ENCODE measurements around the gene CCDC43. TPM values are rescaled to one million over a fixed set of nuclear protein-coding genes. Genes with fewer than 3 reads are reported as not detected.

Gene CCDC43
- total and polyA plus RNA-seq, 11 donors: 19.0 to 32.9 (median 26.2) TPM

DNA sequence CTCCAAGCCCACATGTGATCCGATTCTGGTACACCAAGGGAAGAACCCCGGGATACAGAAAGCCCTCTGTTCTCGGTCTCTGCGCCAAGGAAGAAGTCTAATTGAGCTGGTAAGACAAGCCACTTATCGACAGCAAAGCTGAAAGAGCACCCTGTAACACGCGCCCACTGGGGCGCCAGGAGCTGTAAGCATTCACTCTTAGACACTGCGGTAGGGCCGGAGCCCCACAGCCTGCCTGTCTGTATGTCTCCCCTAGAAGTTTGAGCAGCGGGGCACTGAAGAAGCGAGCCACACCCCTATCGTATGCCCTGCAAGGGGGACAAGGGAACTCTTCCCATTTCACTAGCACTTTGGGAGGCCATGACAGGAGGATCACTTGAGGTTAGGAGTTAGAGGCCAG, 60.3 kb downstream of the CCDC43 start:
- ATAC-seq (no peak), DNase-seq (no peak)
- H3K4me1 ChIP-seq: peaks cover 0 to 11% (median 0%) of the 10 kb centered on the region in 12 donors
- peak overlapping the region in 3 of 12 donors; percentile 62 to 80 (median 67) for H3K27ac ChIP-seq
- intact Hi-C loops (cut with DNase I): no loop called here
- WGBS, 4 donors: 94 to 96% (median 95%) methylated on average over 9 to 13 of the region's 13 CpGs
- H3K4me3 ChIP-seq: peak overlapping the region in 1 of 12 donors; percentile 39
- H3K27me3 ChIP-seq: no peaks in the 10 kb centered on the region
- H3K9me3 ChIP-seq: no peaks in the 10 kb centered on the region
- TF ChIP-seq POLR2A (IDR thresholded peaks at IDR 0.05) (no peak), CTCF (IDR thresholded peaks at IDR 0.05) (no peak)
- no peaks in the 10 kb centered on the region for H3K36me3 ChIP-seq

- ATAC-seq: peak; percentile 51 to 88 (median 76)
- Histone ChIP-seq H3K4me3 (peak overlapping the region in 9 of 12 donors; percentile 5 to 52 (median 33)), H3K36me3 (no peaks in the 10 kb centered on the region), H3K9me3 (no peaks in the 10 kb centered on the region), H3K4me1 (peaks cover 0 to 11% (median 0%) of the 10 kb centered on the region in 12 donors), H3K27me3 (peaks cover 0 to 2% (median 0%) of the 10 kb centered on the region in 9 donors), H3K27ac (peak overlapping the region in 5 of 12 donors; percentile 39 to 80 (median 73))
- DNase-seq: peak; percentile 49 to 84 (median 68)
- intact Hi-C loops (cut with DNase I): no loop called here
- WGBS, 4 donors: 45 to 66% (median 51%) methylated on average over 34 of the region's 34 CpGs
- no peak for TF ChIP-seq CTCF (IDR thresholded peaks at IDR 0.05)
- TF ChIP-seq POLR2A (IDR thresholded peaks at IDR 0.05): no peak
These were observed 61.1 kb downstream of the CCDC43 start for GRCh38 chr17:44628243-44629188.

DNA sequence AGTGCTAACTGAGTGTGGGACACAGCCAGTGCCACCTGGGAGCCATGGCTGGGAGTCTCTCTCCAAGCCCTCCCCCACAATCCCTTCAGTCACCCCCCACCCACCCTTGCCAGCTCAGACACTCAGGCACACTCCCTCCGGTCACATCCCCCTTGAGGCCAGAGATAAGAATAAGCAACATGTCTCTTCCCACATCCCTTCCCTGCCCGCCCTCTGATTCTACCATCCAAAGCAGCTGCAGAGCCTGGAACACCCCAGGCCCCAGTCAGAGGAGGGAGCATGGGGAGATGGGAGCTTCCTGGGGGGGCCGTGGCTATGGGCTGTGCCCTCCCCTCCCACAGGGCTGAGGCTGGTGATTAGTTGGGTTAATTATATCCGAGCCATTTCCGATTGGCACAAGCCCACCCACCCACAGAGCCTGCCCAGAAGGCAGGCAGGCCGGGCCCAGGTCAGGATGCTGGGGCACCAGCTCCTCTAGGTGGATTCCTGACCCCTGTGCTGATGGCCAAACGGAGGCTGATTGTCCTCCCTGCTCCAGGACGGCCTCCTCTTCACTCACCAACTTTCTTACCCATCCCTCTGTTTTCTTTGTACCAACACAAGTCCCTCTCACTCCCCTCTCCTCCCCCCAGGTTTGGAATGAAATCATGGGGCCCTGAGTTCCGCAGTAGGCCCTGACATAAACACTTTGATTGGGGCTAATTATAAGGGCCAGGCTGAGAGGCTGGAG, 61.9 kb downstream of the CCDC43 start:
- peaks cover 0 to 3% (median 0%) of the 10 kb centered on the region in 9 donors for H3K27me3 ChIP-seq
- H3K36me3 ChIP-seq: no peaks in the 10 kb centered on the region
- no peak for DNase-seq
- no peaks in the 10 kb centered on the region for H3K9me3 ChIP-seq
- peaks cover 0 to 11% (median 0%) of the 10 kb centered on the region in 12 donors for H3K4me1 ChIP-seq
- peak overlapping the region in 4 of 12 donors; percentile 38 to 52 (median 40) for H3K4me3 ChIP-seq
- peak overlapping the region in 5 of 12 donors; percentile 39 to 80 (median 73) for H3K27ac ChIP-seq
- 81 to 90% (median 83%) methylated on average over 9 of the region's 9 CpGs for WGBS, 4 donors
- no peak for TF ChIP-seq POLR2A (IDR thresholded peaks at IDR 0.05)
- TF ChIP-seq CTCF (IDR thresholded peaks at IDR 0.05): no peak
- ATAC-seq: no peak
- intact Hi-C loops (cut with DNase I): no loop called here

Other genes starting within 250 kb of the CCDC43 start
- gene GPATCH8, start 186.4 kb downstream of the CCDC43 start, total RNA-seq: 10 to 100 TPM; 17.5 to 24.9 (median 21.5) TPM
- 10 to 100 TPM; 12.8 to 15.1 TPM for gene GPATCH8, start 186.4 kb downstream of the CCDC43 start, polyA plus RNA-seq
- gene FZD2, start 132.3 kb downstream of the CCDC43 start, total RNA-seq: 1 to 10 TPM; 1.6 to 8.1 (median 4.5) TPM
- gene FZD2, start 132.3 kb downstream of the CCDC43 start, polyA plus RNA-seq: 1 to 10 TPM; 2.4 to 3.2 TPM
- not detected for gene MEIOC, start 33.3 kb downstream of the CCDC43 start, total RNA-seq
- gene MEIOC, start 33.3 kb downstream of the CCDC43 start, polyA plus RNA-seq: under 1 TPM in 1 of 2 donors, not detected in 1; 0.03 TPM
- 1 to 10 TPM; 1.4 to 5.3 (median 4.2) TPM for gene DBF4B, start 18.9 kb upstream of the CCDC43 start, total RNA-seq
- gene DBF4B, start 18.9 kb upstream of the CCDC43 start, polyA plus RNA-seq: 1 to 10 TPM; 3.4 to 3.8 TPM
- 10 to 100 TPM in 6 of 9 donors, 1 to 10 TPM in 3; 6.6 to 24.6 (median 12.6) TPM for gene ADAM11, start 69.2 kb upstream of the CCDC43 start, total RNA-seq
- gene ADAM11, start 69.2 kb upstream of the CCDC43 start, polyA plus RNA-seq: 1 to 10 TPM; 1.8 to 9.3 TPM
- gene GJC1, start 140.5 kb upstream of the CCDC43 start, total RNA-seq: 10 to 100 TPM; 16.8 to 60.8 (median 24.9) TPM
- 10 to 100 TPM; 14.2 to 29.9 TPM for gene GJC1, start 140.5 kb upstream of the CCDC43 start, polyA plus RNA-seq
- 10 to 100 TPM in 5 of 9 donors, 1 to 10 TPM in 4; 4.3 to 23.7 (median 12.9) TPM for gene HIGD1B, start 158.1 kb upstream of the CCDC43 start, total RNA-seq
- 10 to 100 TPM; 14.3 to 30.9 TPM for gene HIGD1B, start 158.1 kb upstream of the CCDC43 start, polyA plus RNA-seq
- gene EFTUD2, start 209.7 kb upstream of the CCDC43 start, total RNA-seq: 100 to 1,000 TPM in 1 of 9 donors, 10 to 100 TPM in 8; 37.1 to 106 (median 65.0) TPM
- 10 to 100 TPM; 21.3 to 71.7 TPM for gene EFTUD2, start 209.7 kb upstream of the CCDC43 start, polyA plus RNA-seq
- gene GFAP, start 225.7 kb upstream of the CCDC43 start, total RNA-seq: 10 to 100 TPM in 1 of 9 donors, 1 to 10 TPM in 7, under 1 TPM in 1; 0.94 to 12.4 (median 5.8) TPM
- gene GFAP, start 225.7 kb upstream of the CCDC43 start, polyA plus RNA-seq: 1 to 10 TPM; 3.7 to 6.9 TPM

All from heart left ventricle (tissue), 16 donors.